HG02840 (cell line): ENCODE measurements around the gene TMA7.
"Not testable (repeated sequence)": the region's sequence is repeated elsewhere in the genome, so short reads cannot be mapped to it uniquely, and the experiment has no call there.

ENCODE experiments used
- ATAC-seq: cut with Tn5 transposase; IDR thresholded peaks from one replicate; pipeline ENCODE4 v1.9.1; 2021; ENCODE audit warnings: mild to moderate bottlenecking, moderate library complexity, moderate number of reproducible peaks; ENCODE audit not compliant: unreplicated experiment, low FRiP score

Gene TMA7

DNA sequence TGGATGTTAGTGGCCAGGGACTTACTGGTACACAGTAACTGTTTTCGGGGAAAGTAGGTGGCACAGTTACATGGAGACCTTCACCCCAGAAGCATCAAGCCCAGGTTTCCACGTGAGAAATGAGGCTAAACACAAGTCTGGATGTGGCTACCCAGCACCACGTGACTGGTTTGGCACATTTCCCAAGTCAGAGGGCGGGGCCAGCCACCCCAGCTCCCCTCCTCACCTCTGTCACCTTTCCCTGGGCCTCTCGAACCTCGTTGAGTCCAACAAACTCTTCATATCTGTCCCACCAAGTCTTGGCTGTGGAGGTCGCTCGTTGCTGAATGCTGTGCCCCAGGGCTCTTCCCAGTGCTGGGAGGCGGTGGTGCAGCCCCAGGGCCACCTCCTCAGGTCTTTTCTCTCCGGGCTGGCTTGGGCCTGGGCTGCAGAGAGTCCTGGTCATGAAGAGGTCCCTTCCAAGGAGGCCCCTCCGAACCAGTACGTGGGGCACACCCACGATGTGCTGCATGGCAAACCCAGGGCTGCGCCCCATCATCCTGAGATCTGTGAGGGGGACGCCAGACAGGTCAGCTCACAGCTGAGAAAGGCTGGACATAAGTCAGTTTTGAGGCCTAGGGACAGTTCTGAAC lies 5.3 kb upstream of the TMA7 start:
- ATAC-seq = no peak

DNA sequence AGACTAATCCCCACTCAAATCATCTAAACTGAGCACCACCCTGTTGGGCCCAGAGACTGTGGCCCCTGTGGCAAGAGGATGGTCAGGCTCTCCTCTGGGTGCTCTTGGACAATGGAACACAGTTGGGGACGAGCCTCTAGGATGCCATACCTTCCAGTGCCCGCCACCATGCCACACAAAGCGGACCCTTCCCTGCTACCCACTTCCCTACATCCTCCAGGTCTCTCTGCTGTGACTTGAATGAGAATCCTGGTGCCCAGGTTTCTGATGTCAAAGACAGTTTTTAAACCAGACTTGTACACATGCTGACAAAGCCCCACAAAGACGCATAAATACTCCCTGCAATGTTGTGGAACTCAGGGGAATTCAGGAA lies 4.8 kb upstream of the TMA7 start:
- ATAC-seq = no peak

- ATAC-seq = no peak
Measured at GRCh38 chr3:48435774-48436476, 4.1 kb upstream of the TMA7 start.

- ATAC-seq = no peak
Measured at GRCh38 chr3:48436477-48436787, 3.6 kb upstream of the TMA7 start.

- ATAC-seq = no peak
Measured at GRCh38 chr3:48436855-48437254, 3.2 kb upstream of the TMA7 start.

- no peak for ATAC-seq
Measured at GRCh38 chr3:48437812-48438211, 2.2 kb upstream of the TMA7 start.

GRCh38 chr3:48440590-48440958 lies 517 bp downstream of the TMA7 start:
- no peak for ATAC-seq

- ATAC-seq = no peak
Measured at GRCh38 chr3:48441940-48442339, 1.9 kb downstream of the TMA7 start.

GRCh38 chr3:48445277-48445882 lies 5.3 kb downstream of the TMA7 start:
- no peak for ATAC-seq

GRCh38 chr3:48446043-48446424 lies 6.0 kb downstream of the TMA7 start:
- ATAC-seq = no peak

DNA sequence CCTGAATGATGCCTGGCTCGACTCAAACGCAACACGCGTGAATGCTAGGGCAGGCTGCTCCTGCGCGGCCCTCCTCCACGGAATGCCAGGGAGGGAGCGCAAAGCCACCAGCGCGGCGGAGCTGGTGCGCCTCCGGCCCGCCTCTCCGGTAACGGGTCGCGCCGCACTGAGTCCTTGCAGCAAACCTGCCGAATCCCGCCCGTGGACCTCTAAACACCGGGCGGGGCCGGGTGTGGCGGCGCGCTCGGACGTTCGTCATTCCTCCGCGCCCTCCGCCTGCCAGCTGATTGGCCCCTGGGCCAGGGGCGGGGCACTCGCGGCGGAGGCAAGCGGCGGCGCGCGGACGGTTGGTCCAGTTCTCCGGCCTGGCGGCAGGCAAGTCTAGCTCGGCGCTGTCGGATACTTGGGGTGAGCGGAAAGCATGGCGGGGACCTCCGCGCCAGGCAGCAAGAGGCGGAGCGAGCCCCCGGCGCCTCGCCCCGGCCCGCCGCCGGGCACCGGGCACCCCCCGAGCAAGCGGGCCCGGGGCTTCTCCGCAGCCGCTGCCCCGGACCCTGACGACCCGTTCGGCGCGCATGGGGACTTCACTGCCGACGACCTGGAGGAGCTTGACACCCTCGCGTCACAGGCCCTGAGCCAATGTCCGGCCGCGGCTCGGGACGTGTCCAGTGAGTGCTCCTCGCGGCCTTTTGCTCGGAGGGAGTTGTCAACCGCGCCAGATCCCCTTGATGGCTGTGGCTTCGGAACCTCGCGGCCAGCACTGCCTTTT lies 6.6 kb downstream of the TMA7 start, which contains the start of gene ATRIP:
Gene ATRIP, plus strand, starts transcription at position 313 of the 769 bp plus-strand sequence. Its CDS starts 109 bp downstream, at position 422.
- peak; percentile 89 for ATAC-seq

DNA sequence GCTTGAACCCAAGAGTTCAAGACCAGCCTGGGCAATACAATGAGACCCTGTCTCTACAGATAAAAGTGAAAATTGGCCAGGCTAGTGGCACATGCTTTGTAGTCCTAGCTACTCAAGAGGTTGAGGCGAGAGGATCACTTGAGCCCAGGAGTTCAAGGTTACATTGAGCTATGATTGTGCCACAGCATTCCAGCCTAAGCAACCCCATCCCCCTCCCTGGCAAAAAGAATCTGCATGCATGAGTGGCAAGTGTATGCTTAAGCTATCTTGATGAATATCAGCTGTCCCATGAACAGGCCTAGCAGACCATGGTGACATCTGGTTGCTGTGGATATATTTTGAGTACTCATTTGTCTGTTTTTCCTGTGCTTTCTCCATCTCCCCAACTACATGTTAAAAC lies 11.2 kb downstream of the TMA7 start:
- ATAC-seq = no peak

- no peak for ATAC-seq
Measured at GRCh38 chr3:48456456-48456855, 16.4 kb downstream of the TMA7 start.

DNA sequence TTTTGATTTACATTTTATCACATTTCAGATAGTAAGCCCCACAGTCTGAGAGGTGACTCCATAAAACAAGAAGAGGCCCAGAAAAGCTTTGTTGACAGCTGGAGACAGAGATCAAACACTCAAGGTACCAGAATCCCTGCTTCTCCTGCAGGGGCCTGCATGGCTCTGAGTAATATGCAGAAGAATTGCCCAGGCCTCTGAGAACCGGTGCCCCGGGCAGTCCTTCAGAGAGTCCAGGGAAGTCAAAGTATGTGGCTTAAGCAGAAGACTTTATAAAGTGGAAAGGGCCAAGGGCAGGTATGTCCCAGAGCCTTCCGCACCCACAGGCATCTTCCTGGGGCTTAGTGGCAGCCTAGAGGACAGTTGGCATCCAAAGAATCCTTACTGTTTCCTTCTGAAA lies 19.3 kb downstream of the TMA7 start:
- ATAC-seq = no peak

- ATAC-seq = no peak
Measured at GRCh38 chr3:48459773-48460516, 19.9 kb downstream of the TMA7 start.

- no peak for ATAC-seq
Measured at GRCh38 chr3:48460517-48460902, 20.5 kb downstream of the TMA7 start.

GRCh38 chr3:48461767-48462166 lies 21.7 kb downstream of the TMA7 start:
- ATAC-seq = not testable (repeated sequence)

- no peak for ATAC-seq
Measured at GRCh38 chr3:48463703-48464102, 23.6 kb downstream of the TMA7 start.

- ATAC-seq = no peak
Measured at GRCh38 chr3:48464713-48465221, 24.7 kb downstream of the TMA7 start.

- ATAC-seq = no peak
Measured at GRCh38 chr3:48465237-48465530, 25.1 kb downstream of the TMA7 start.
